HG02798 (cell line): ENCODE results near the gene MRPL12.
A peak's percentile ranks its signal among the peaks of the same experiment; 100 is the strongest.

Experiments used
- ATAC-seq: cut with Tn5 transposase; IDR thresholded peaks from one replicate; pipeline ENCODE4 v1.9.1; 2021; ENCODE audit warnings: mild to moderate bottlenecking; ENCODE audit not compliant: unreplicated experiment, poor library complexity

MRPL12 gene

DNA sequence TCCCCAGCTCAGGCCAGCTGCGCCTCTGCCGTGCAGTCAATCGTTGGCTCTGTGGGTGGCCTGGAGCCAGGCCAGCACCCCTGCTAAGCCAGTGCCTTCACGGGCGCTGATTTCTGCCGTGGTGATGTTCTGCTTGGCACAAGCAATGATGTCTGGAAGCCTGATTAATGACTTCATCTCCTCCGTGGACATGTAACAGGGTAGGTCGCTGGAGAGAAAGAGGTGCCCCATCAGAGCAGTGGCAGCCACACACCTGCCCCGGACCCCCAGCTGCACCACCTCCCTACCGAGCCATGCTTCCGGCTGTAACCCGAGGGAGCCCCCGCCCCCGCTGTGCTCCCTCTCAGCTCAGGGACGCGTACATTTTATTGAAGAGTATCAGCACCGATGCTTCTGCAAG lies 21.5 kb upstream of the MRPL12 start:
- ATAC-seq: no peak

DNA sequence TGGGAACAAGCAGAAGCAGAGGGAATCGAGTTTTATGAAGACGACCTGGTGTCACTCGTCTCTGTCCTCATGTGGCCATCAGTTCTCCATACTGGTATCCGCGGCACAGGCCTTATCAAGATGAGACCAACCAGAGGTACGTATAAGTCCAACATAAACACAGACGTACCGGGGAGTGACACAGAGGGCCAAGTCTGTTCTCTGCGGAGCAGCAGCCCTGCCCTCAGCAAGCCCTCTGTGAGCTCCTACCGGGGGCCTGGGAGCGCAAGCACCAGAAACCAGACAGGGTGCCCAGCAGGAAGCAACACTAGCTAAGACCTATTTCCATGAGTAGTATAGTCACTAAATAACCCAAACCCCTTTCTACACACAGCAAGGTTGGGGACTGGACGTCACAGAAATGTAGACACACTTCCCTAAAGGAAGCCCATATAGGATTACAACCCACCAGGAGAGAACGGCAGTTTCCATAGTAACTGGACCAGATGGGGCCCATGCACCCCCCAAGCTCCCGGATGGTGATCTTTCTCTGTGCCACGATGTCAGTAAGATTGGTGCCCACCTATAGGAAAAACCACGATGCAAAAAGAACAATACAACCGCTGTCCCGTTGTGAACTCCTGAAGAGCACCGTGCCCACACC lies 20.5 kb upstream of the MRPL12 start:
- ATAC-seq: no peak

DNA sequence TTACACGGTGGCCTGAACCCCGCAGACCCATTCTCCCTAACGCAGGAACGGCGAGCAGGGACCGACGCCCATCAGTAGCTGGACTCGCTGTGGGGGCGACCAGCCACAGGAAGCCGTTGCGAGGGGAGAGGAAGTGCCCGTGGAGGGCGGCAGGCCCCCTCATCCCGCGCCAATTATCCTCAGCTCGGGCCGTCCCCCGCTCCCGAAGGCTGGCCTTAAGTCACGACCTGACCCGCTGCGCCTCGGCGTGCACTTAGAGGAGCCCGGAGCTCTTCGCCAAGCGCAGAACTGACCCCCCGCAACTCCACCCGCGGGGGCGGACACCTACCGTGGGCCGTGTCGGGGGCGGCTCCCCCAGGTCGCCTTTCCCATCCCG lies 20.0 kb upstream of the MRPL12 start:
- ATAC-seq: no peak

DNA sequence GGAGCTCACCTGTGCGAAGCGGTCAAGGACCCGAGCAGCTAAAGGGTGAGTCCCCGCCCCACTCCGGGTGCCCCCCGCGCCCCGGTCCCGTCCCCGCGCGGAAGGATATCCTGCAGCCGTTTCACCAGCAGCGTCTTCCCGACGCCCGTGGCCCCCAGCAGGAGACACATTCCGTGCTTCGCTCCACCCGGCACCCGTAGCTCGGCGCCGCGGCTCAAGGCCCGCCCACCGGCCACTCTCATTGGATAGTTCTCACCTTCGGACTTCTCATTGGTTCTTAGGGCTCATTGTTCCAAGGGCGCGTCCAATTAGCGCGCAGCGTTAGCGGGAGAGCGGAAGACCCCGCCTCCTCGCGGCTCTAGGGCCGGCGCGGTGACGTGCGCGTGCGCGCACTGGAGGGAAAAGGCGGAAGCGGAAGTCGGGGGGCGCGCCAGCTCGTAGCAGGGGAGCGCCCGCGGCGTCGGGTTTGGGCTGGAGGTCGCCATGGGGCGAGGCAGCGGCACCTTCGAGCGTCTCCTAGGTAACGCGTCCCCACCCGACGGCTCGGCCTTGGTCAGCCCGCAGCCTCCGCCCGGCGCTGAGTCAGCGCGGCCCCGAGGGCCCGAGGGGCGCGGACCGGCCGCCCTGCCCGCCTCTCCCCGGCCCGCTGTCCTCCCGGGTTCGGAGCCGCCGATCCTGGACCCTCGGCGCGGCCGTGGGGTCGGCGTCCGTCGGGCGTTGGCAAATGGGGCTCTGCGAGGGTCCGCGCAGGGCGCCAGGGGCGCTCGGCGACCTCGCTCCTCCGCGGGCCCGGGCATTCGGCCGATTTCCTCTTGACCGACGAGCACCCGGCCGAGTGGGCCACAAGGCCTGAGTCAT lies 19.4 kb upstream of the MRPL12 start, which contains the start of the genes ARL16 and HGS:
Gene ARL16, minus strand, starts transcription at position 214 of the 858 bp plus-strand sequence. Its CDS starts 44 bp downstream, at position 170.
Gene HGS, plus strand, starts transcription at position 428 of the 858 bp plus-strand sequence. Its CDS starts 56 bp downstream, at position 484.
- ATAC-seq: peak; percentile 94

DNA sequence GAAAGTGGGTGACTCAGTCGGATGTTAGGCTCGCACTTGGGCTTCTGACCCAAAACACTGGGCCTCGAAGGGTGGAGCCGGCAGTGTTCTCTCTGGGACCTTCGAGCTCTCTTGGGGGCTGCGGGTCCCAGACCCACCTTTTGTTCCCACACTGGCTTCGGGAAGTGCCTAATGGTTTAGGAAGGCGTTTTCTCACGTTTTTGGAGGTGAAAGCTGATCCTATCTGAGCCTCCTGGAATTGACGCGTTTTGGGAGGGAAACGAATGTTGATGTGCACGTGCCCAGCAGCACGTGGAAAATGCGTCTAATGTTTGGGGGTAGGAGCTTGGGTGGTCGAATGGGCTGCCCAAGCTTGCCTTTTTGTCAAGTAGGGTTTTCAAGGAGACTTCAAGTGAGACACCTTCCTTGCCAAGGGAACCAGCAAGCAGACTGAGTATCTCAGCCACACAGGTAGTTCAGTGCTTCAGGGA lies 18.7 kb upstream of the MRPL12 start:
- no peak for ATAC-seq

DNA sequence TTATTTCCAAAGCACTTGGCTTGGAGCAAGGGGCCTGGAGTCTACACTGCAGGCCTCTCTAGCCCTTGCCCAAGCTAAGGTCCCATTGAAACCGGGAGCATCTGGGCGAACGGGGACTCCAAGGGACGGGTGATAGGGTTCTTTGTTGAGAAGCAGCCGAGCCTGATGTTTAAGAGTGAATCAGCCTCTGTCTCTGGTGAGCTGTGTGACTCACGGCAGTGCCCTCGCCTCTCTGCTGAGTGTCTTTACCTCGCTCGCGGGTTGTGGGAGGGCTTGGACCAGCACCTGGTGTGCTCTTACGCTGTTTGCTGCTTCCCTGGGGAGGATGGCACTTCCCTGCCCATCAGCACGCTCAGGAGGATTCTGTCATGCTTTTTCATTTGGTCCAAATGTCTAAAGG lies 18.1 kb upstream of the MRPL12 start:
- no peak for ATAC-seq

DNA sequence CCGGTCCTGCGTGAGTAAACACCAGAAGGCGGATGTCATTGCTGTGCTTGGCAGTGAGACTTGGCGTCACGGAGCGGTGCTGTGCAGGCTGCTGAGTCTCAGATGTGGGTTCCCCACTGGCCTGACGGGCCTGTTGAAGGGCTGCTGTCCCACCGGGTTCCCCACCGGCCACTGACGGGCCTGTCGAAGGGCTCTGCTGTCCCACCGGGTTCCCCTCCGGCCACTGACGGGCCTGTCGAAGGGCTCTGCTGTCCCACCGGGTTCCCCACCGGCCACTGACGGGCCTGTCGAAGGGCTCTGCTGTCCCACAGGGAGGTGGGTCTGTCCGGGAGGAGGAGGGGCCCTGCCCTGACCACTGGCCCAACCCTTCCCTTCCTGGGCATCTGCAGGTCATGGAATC lies 16.6 kb upstream of the MRPL12 start:
- ATAC-seq: no peak

DNA sequence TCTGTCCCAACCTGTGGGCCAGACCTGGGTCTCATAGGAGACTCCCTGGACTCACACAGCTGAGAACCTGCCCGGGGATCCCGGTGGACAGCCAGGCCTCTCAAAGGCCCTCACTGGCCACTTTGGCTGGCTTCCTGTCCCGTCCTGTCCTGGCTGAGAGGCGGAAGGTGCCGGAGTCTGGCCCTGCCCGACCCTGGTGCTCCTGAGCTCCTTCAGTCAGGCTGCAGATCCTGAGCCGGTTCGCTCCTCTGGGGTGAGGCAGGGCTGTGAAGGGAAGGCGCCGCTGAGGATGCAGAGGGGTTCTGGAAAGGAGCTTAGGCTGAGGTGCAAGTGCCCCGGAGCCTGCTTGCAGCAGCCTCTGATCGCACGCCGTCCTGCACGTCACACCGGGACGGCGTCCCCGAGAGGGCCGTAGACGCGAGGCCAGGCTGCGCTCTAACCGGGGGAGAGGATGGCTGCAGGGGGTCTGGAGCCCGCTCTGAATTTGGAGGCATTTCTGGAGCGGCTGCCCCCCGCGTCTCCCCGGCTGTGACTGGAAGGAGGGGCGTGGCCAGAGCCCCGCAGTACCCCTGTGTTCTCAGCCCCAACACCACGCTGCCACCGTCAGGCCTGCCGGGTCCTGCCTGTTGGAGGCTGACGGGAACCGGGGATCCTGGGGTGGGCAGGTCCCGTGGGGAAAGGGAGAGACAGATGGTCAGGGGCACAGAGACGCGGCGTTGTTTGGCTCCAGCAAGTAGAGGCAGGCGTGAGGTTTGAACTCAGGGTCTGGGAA lies 15.2 kb upstream of the MRPL12 start:
- ATAC-seq: no peak

DNA sequence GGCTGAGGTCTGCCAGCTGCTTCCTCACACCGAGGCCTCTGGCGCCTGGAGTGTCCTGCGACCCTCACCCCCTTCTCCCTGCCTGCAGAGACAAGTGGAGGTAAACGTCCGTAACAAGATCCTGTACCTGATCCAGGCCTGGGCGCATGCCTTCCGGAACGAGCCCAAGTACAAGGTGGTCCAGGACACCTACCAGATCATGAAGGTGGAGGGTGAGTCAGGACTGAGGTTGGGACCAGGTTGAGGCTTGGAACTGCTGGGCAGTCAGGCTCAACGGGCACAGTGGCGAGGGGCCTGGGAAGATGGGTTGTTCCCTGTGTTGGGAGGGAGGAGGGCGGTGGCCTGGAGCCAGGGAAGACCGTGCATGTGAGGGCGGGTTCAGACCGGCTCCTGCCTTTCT lies 14.6 kb upstream of the MRPL12 start:
- no peak for ATAC-seq

DNA sequence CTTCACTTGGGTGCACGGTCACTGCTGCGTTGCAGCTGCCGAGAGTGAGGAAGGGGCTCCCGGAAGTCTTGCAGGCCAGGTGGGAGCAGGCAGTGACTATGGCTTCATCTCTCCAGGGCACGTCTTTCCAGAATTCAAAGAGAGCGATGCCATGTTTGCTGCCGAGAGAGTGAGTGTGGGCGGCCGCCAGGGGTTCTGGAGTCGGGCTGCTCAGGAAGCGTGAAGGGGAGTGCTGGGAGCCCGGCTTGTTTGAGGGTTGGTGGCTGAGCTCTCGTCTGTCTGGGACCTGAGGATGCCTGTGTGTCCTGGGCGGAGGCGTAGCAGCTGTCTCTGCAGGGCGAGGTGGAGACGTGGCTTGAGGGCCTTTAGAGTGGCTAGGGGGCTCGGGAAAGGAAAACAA lies 13.1 kb upstream of the MRPL12 start:
- ATAC-seq: no peak

DNA sequence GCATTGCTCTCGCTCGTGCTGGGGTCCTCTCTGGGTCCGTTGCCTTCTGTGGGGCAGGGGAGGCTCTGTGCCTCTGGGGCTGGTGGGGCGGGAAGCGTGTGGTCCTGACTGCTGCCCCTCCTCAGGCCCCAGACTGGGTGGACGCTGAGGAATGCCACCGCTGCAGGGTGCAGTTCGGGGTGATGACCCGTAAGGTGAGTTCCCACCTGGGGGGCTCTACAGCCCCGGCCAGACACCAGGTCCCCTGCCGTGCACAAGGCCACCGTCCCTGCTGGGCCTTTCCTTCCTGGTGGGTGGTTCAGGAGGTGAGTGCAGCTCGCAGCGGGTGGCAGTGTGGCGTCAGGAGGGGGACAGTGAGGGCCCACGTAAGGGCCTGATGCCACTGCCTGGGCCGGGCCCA lies 12.6 kb upstream of the MRPL12 start:
- no peak for ATAC-seq

DNA sequence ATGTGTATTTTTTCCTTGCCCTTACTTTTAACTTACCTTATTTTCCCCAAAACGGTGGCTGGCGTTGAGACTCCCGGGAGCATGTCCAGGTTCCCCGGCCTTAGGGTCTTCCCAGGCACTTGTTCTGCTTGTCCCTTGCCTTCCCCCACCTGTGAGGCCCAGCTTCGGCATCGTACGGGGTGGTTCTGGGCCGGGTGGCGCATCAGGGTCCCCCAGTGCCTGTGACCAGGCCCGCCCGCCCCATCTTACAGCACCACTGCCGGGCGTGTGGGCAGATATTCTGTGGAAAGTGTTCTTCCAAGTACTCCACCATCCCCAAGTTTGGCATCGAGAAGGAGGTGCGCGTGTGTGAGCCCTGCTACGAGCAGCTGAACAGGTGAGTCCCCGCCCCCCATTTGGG lies 12.0 kb upstream of the MRPL12 start:
- ATAC-seq: no peak

DNA sequence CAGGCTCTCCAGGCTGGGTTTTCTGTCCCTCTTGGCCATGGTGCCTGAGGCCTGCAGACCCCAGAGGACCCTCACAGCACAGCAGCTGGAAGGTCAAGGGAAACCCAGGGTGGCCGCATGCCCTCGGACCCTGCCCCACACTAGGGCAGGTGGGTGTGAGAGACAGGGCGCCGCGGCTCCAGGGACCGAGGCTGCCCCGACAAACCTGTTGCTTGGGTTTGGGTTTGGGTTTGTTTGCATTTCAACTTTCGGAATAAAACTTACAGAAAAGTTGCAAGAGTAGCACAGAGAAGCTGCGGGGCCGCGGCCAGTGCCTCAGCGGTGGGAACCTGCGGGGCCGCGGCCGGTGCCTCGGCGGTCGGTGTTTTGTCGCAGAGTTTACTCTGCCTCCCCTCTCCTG lies 11.6 kb upstream of the MRPL12 start:
- ATAC-seq: no peak

DNA sequence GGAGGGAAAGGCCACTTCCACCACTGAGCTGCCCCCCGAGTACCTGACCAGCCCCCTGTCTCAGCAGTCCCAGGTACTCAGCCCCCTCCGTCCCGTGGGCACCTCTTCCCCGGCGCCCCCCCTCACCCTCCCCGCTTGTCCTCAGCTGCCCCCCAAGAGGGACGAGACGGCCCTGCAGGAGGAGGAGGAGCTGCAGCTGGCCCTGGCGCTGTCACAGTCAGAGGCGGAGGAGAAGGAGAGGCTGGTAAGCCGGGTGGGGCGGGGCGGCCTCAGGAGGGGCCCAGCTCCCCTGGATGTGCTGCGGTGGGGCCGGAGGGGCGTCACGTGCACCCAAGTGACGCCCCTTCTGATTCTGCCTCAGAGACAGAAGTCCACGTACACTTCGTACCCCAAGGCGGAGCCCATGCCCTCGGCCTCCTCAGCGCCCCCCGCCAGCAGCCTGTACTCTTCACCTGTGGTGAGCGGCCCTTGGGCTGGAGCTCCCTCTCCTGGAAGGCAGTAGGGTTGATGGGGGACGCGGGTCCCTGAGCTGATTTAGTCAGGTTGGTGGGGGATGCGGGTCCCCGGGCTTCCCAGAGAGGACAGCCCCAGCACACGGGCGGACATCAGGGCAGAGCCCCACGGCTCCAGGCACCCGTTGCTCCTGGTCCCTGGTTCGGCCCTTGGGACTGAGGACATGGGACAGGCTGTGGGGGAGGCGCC lies 9.5 kb upstream of the MRPL12 start:
- no peak for ATAC-seq

DNA sequence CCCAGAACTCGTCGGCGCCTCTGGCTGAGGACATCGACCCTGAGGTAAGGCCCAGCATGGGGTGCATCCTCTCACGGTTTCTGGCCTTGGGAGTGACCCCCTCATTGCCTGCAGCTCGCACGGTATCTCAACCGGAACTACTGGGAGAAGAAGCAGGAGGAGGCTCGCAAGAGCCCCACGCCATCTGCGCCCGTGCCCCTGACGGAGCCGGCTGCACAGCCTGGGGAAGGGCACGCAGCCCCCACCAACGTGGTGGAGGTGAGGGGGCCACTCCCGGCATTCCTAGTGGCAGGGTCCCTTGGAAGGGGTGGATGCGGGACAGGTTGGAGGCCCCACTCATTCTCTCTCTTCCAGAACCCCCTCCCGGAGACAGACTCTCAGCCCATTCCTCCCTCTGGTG lies 8.4 kb upstream of the MRPL12 start:
- no peak for ATAC-seq

DNA sequence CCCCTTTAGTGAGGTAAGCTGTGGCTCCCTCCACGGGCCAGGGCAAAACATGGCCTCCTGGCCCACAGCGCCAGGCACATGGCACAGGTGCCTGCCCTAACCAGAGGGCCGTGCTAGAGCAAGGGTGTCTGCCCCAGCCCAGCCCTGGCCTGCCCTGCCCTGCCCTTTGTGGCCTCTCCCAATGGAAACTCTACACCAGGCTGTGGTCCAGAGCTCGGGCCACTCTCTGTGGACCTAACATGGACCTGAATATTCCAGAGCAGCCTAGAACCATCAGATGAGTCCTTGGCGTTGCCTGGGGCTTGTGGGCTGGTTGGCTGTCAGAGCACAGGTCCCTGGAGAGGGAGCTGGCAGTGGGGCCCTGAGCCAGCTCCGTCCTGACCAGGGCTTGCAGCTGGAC lies 8.0 kb upstream of the MRPL12 start:
- ATAC-seq: no peak

DNA sequence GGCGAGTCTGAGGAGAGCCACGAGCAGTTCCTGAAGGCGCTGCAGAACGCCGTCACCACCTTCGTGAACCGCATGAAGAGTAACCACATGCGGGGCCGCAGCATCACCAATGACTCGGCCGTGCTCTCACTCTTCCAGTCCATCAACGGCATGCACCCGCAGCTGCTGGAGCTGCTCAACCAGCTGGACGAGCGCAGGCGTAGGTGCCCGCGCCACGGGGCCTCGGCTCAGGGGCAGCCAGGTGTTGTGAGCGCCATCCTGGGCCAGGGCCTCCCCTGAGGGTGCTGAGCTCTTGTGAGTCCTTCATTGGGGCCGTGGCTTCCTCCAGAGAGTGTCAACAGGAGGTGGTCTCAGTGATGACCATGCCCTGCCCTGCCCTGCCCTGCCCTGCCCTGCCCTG lies 7.4 kb upstream of the MRPL12 start:
- no peak for ATAC-seq

DNA sequence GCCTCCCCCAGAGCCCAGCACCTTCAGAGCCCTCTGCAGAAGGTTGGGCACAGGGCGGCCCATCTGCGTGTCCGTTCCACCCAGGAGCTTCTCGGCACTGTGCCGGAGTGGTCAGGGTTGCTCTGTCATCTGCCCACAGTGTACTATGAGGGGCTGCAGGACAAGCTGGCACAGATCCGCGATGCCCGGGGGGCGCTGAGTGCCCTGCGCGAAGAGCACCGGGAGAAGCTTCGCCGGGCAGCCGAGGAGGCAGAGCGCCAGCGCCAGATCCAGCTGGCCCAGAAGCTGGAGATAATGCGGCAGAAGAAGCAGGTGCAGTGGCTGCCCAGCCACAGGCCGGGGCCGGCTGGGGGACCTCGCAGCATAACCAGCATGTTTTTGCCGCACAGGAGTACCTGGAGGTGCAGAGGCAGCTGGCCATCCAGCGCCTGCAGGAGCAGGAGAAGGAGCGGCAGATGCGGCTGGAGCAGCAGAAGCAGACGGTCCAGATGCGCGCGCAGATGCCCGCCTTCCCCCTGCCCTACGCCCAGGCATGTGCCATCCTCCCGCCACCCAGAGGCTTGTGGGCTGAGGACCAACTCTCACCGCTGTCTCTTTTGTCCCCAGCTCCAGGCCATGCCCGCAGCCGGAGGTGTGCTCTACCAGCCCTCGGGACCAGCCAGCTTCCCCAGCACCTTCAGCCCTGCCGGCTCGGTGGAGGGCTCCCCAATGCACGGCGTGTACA lies 6.8 kb upstream of the MRPL12 start:
- ATAC-seq: no peak

DNA sequence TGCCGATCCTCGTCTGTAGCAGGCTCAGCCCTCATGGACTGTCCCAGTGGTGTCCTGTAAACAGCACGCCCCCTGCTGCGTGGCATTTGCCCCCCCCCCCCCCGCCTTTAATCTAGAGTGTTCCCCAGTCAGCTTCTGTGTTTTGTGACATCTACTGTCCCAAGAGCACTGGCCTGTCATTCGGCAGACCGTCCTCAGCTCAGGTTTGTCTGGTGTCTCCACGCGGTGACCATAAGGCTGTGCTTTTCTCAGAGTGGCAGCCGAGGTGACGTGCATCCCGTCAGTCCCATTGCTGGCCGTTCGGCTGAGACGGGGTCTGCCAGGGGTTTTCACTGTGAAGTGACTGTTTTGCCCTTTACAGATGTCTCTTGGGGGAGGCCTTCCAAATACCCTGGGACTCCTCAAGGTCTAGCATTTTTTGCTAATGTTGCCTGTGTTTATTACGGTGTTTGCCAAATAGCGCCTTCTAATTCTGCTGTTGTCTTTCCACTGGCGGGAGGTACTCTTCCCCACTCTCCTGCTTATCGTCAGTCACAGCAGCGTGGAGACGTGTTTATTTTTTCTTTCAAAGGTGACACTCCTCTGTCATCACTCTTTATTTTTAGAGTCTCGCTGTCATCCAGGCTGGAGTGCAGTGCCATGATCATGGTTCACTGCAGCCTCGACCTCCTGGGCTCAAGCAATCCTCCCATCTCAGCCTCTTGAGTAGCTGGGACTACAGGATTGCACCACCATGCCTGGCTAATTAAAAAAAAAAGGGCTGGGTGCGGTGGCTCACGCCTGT lies 5.7 kb upstream of the MRPL12 start:
- no peak for ATAC-seq
